Urinary bladder (tissue), 4 donors: ENCODE data around the gene RSL24D1. TPM values are rescaled to one million over a fixed set of nuclear protein-coding genes. Genes with fewer than 3 reads are reported as not detected.
A peak's percentile ranks its signal among the peaks of the same experiment; 100 is the strongest.

Source experiments
- DNase-seq: peaks from one replicate; pipeline ENCODE4 v3.0.0-alpha.2; 2015; ENCODE audit errors: extremely low spot score
- H3K27ac ChIP-seq: one replicate; pipeline ENCODE4 v1.5.1; 2013; ENCODE audit warnings: low read depth, mild to moderate bottlenecking, moderate library complexity
- H3K36me3 ChIP-seq: one replicate; pipeline ENCODE4 v1.6.1; 2013; ENCODE audit warnings: mild to moderate bottlenecking, moderate library complexity; ENCODE audit not compliant: insufficient read depth
- H3K4me1 ChIP-seq: one replicate; pipeline ENCODE4 v1.6.1; 2013; ENCODE audit warnings: mild to moderate bottlenecking, moderate library complexity; ENCODE audit not compliant: insufficient read depth
- H3K4me3 ChIP-seq: one replicate; pipeline ENCODE4 v1.5.1; 2013; ENCODE audit warnings: low read depth, low read length
- WGBS: extraction: QIAGEN DNeasy Blood & Tissue Kit; methylation state at CpG from one replicate; pipeline ENCODE4 v1.1.7; 2013; 5-methylcytosine and 5-hydroxymethylcytosine counted together
- polyA plus RNA-seq: library from polyadenylated mRNA; stranded (reverse); fragments of 200-250 nt; gene quantifications from one replicate; pipeline ENCODE4 v1.2.3, GENCODE V29; 2013
- total RNA-seq: library from RNA; depleted of rRNA; stranded (reverse); fragments of >200 nt; gene quantifications from one replicate; pipeline ENCODE4 v1.2.3, GENCODE V29; 2014
- donor health status: healthy with polysubstance abuse.
- donor health status: healthy.

Gene RSL24D1
- total and polyA plus RNA-seq, 2 donors: 76.8 to 136 TPM

- no peaks in the 10 kb centered on the region for H3K4me1 ChIP-seq
- DNase-seq: no peak
- H3K4me3 ChIP-seq: no peak overlapping the region
- H3K36me3 ChIP-seq: no peaks in the 10 kb centered on the region
- no peak overlapping the region for H3K27ac ChIP-seq
- 83% methylated on average over 3 of the region's 3 CpGs for WGBS
These were observed 33.4 kb upstream of the RSL24D1 start for GRCh38 chr15:55230051-55230670.

- Histone ChIP-seq H3K27ac (no peak overlapping the region), H3K4me1 (no peaks in the 10 kb centered on the region), H3K4me3 (no peak overlapping the region), H3K36me3 (peaks cover 1% of the 10 kb centered on the region)
- DNase-seq: no peak
- 93% methylated on average over 2 of the region's 2 CpGs for WGBS
These were observed 29.4 kb upstream of the RSL24D1 start for GRCh38 chr15:55226127-55226526.

DNA sequence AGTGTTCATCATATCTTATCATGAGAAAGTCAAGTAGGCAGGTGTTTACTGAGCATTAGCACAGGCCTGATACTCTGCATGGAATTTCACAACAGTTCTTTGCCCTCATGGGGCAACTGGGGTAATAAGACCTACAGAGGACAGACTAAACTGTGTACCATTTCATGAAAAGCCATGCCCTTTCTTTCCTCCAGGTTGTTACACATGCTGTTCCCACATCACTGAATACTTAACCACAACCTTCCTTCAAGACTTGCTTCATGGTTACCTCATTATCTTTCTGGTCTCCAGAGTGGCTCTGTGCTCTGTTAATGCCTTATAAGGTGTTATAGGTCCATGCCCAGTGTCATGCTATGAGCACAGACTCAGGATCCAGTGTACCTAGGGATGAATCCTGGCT lies 28.2 kb upstream of the RSL24D1 start:
- Histone ChIP-seq H3K36me3 (peaks cover 1% of the 10 kb centered on the region), H3K27ac (no peak overlapping the region), H3K4me1 (no peaks in the 10 kb centered on the region), H3K4me3 (no peak overlapping the region)
- no peak for DNase-seq

DNA sequence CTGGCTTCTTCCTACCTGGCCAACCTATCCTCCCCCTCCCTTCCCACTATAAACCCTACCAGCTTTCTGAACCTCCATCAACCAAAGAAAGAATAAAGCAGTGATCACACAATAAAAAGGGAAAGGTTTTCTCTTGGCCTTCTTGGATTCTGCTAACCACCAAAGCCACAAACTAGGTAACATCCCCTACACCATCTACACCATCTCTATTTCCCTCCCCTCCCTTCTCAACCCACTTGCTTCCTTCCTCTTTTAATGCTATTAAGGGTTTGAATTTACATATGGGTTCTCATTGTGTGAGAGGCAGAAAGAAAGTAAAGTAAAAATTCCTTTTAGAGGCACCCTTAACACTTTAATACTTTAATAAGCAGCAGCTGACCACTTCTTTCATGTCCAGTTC lies 25.8 kb upstream of the RSL24D1 start:
- Histone ChIP-seq H3K27ac (no peak overlapping the region), H3K4me3 (no peak overlapping the region), H3K36me3 (peaks cover 1% of the 10 kb centered on the region), H3K4me1 (no peaks in the 10 kb centered on the region)
- DNase-seq: no peak

- no peaks in the 10 kb centered on the region for H3K4me1 ChIP-seq
- WGBS: 60% methylated on average over 6 of the region's 6 CpGs
- no peak for DNase-seq
- H3K4me3 ChIP-seq: no peak overlapping the region
- H3K36me3 ChIP-seq: peaks cover 1% of the 10 kb centered on the region
- no peak overlapping the region for H3K27ac ChIP-seq
These were observed 24.6 kb upstream of the RSL24D1 start for GRCh38 chr15:55221090-55222011.

- H3K4me3 ChIP-seq: no peak overlapping the region
- no peak overlapping the region for H3K27ac ChIP-seq
- peaks cover 1% of the 10 kb centered on the region for H3K36me3 ChIP-seq
- DNase-seq: no peak
- no peaks in the 10 kb centered on the region for H3K4me1 ChIP-seq
These were observed 23.9 kb upstream of the RSL24D1 start for GRCh38 chr15:55220606-55221005.

DNA sequence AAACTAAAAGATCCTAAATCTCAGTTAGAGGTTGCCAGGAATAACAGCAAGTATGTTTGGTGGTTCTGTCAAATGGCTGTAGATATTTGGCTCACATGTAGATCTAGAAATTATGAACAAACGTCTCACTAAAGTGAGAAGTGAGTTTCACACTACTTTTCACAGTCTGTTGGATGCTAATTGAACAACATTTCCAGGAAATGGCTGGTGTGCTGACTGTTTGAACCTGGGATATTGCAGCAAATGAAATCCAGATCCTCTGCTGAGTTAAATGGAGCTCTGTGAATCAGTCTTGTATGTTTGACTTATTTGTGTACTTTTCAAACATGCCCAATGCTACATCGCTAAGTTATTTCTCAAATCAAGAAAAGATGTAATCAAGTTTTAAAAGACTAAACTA lies 21.3 kb upstream of the RSL24D1 start:
- no peak for DNase-seq
- Histone ChIP-seq H3K36me3 (peaks cover under 1% of the 10 kb centered on the region), H3K4me1 (no peaks in the 10 kb centered on the region), H3K4me3 (no peak overlapping the region), H3K27ac (no peak overlapping the region)
- WGBS: 76% methylated on average over 2 of the region's 2 CpGs

GRCh38 chr15:55204464-55204863 lies 7.7 kb upstream of the RSL24D1 start:
- no peak overlapping the region for H3K4me3 ChIP-seq
- no peak overlapping the region for H3K27ac ChIP-seq
- H3K4me1 ChIP-seq: no peaks in the 10 kb centered on the region
- no peaks in the 10 kb centered on the region for H3K36me3 ChIP-seq
- no peak for DNase-seq
- 85% methylated on average over 4 of the region's 4 CpGs for WGBS

GRCh38 chr15:55202206-55202605 lies 5.5 kb upstream of the RSL24D1 start:
- no peaks in the 10 kb centered on the region for H3K36me3 ChIP-seq
- DNase-seq: no peak
- WGBS: 100% methylated on average over 1 of the region's 1 CpG
- H3K4me3 ChIP-seq: no peak overlapping the region
- H3K27ac ChIP-seq: no peak overlapping the region
- no peaks in the 10 kb centered on the region for H3K4me1 ChIP-seq

DNA sequence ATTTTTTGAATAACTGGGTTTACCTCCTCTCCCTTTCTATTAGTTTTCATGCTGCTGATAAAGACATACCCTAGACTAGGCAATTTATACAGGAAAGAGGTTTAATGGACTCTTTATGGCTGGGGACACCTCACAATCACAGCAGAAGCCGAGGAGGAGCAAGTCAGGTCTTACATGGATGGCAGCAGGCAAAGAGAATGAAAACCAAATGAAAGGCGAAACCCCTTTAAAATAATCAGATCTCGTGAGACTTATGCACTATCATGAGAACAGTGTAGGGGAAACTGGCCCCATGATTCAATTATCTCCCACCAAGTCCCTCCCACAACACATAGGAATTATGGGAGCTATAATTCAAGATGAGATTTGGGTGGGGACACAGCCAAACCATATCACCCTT lies 2.0 kb upstream of the RSL24D1 start:
- DNase-seq: no peak
- WGBS: 93% methylated on average over 3 of the region's 3 CpGs
- Histone ChIP-seq H3K4me3 (no peak overlapping the region), H3K36me3 (no peaks in the 10 kb centered on the region), H3K27ac (no peak overlapping the region), H3K4me1 (no peaks in the 10 kb centered on the region)

DNA sequence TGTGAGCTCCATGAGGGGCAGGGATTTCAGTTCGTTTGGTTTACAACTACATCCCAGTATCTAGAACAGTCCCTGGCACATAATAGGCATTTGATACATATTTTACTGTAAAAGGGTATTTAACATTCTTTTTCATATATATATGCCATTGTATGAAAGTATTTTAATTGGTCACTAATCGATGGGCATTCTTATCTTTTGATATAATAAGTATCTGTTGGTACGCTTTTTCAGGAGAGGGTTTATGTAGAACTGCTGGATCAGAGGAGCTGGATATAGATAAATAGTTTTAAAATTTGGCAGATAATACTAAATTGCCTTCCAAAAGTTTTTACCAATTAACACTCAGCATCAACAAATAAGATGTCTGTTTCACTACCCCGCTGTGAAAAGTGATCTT lies 978 bp upstream of the RSL24D1 start:
- 54% methylated on average over 4 of the region's 4 CpGs for WGBS
- H3K36me3 ChIP-seq: no peaks in the 10 kb centered on the region
- no peak overlapping the region for H3K27ac ChIP-seq
- DNase-seq: no peak
- no peaks in the 10 kb centered on the region for H3K4me1 ChIP-seq
- H3K4me3 ChIP-seq: peak overlapping the region; percentile 49

- peak overlapping the region; percentile 38 for H3K27ac ChIP-seq
- H3K4me3 ChIP-seq: peak overlapping the region; percentile 49
- DNase-seq: no peak
- no peaks in the 10 kb centered on the region for H3K36me3 ChIP-seq
- no peaks in the 10 kb centered on the region for H3K4me1 ChIP-seq
- 0% methylated on average over 10 of the region's 10 CpGs for WGBS
These were observed 593 bp upstream of the RSL24D1 start for GRCh38 chr15:55197362-55197705.

- Histone ChIP-seq H3K36me3 (no peaks in the 10 kb centered on the region), H3K4me1 (no peaks in the 10 kb centered on the region), H3K4me3 (peak overlapping the region; percentile 74), H3K27ac (peak overlapping the region; percentile 93)
- no peak for DNase-seq
- WGBS: 2% methylated on average over 9 of the region's 9 CpGs
These were observed 745 bp downstream of the RSL24D1 start for GRCh38 chr15:55195996-55196395.

GRCh38 chr15:55194256-55194655 lies 2.5 kb downstream of the RSL24D1 start:
- no peak overlapping the region for H3K4me3 ChIP-seq
- no peaks in the 10 kb centered on the region for H3K4me1 ChIP-seq
- DNase-seq: no peak
- H3K27ac ChIP-seq: no peak overlapping the region
- peaks cover 2% of the 10 kb centered on the region for H3K36me3 ChIP-seq
